ENCODE measurements around the gene ZNF135. TPM values are rescaled to one million over a fixed set of nuclear protein-coding genes. Genes with fewer than 3 reads are reported as not detected.

Gene ZNF135
- total and polyA plus RNA-seq, 8 donors: 3.3 to 32.6 (median 28.1) TPM

DNA sequence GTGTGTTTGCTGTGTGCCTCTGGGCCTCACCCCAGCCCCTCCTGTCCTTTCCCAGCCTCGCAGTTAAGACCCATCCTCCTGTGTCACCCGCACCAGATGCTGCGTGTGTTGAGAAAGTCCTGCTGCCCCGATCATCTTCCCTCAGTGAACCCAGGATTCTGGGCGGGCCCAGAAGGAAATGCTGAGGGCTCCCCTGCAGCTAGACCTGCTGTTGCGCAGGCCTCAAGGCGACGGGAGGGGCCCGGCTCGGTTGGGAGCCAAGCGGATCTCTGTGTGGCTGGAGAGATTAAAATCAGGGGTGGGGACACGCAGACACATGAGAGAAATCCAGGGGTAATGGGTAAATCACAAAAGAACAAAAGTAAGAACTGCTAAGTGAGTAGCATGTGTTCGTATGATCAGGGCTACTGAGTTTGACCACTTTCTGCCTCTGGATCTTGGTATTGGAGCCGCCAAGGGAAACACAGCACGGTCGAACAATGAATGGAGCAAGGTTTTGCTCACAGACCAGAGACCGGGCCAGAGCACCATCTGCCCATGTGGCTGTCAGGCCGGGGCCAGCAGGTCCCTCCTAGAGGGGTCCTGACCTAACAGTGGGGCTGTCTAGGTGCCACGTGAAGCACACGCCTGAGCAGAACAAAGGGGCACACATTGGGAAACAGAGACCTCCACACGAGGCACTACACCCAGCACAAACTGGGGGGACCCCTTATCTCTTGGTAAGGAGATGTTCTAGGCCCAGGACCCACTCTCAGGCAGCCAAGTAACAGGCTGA, 18.1 kb upstream of the ZNF135 start:
- no peak for ATAC-seq
- intact Hi-C loops (cut with DNase I): no loop called here
- Histone ChIP-seq H3K4me1 (no peaks in the 10 kb centered on the region), H3K27me3 (peaks cover 0 to 33% of the 10 kb centered on the region in 2 donors), H3K4me3 (no peak overlapping the region), H3K9me3 (peaks cover 0 to 96% of the 10 kb centered on the region in 2 donors), H3K36me3 (no peaks in the 10 kb centered on the region), H3K27ac (no peak overlapping the region)
- DNase-seq: no peak
- no peak for TF ChIP-seq CTCF (IDR thresholded peaks at IDR 0.05)

DNA sequence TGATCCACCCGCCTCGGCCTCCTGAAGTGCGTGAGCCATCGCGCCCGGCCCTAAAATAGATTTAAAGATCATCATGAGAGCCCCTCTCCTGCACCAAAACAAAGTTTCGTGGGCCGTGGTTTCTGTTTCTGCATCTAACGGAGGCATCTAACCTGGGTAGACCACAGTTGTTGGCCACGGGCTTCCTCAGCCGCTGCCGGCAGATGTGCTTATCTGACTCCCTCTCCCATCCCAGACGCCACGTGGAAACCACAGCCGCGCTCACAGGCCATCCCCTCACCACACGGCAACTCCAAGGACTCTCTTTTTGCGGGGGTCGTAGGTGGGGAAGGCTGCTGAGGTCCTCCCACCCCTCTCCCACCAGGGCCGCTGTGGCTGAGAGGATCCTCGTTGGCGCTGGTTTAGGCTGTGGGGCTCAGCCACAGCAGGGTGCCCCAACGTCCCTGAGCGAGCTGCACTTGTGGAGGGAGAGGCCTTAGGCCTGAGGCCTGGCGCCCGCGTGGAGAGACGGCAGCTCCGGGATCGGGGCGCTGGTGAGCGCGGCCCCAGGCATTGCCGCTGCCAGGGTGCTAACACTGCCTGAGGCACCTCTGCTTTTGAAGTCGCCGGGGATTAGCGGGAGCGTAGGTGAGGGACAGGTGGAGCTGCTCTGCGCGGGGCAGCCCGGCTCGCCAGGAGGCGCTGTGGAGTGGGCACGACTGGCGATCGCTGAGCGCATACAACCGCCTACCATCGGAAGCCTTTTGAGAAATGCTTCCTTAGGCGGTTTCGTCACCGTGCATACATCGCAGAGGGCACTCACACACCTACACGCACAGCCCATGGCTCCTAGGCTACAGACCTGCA, 16.4 kb upstream of the ZNF135 start:
- DNase-seq (no peak), ATAC-seq (no peak)
- TF ChIP-seq CTCF (IDR thresholded peaks at IDR 0.05): no peak

GRCh38 chr19:58044391-58044790, 14.7 kb upstream of the ZNF135 start:
- Histone ChIP-seq H3K4me3 (no peak overlapping the region), H3K4me1 (no peaks in the 10 kb centered on the region), H3K9me3 (peaks cover 0 to 98% of the 10 kb centered on the region in 2 donors), H3K27ac (no peak overlapping the region), H3K36me3 (no peaks in the 10 kb centered on the region), H3K27me3 (peaks cover 0 to 4% of the 10 kb centered on the region in 2 donors)
- TF ChIP-seq CTCF (IDR thresholded peaks at IDR 0.05): no peak
- no peak for DNase-seq
- intact Hi-C loops (cut with DNase I): no loop called here
- ATAC-seq: no peak

More for the DNA sequence above, 16.4 kb upstream of the ZNF135 start:
- intact Hi-C loops (cut with DNase I): no loop called here
- Histone ChIP-seq H3K27ac (no peak overlapping the region), H3K4me1 (no peaks in the 10 kb centered on the region), H3K36me3 (no peaks in the 10 kb centered on the region), H3K27me3 (peaks cover 0 to 20% of the 10 kb centered on the region in 2 donors), H3K9me3 (peaks cover 0 to 99% of the 10 kb centered on the region in 2 donors), H3K4me3 (no peak overlapping the region)

GRCh38 chr19:58044886-58045285, 14.2 kb upstream of the ZNF135 start:
- DNase-seq: peak in 1 of 4 donors; percentile 66

More at GRCh38 chr19:58044886-58045285, 14.2 kb upstream of the ZNF135 start:
- no peak for TF ChIP-seq CTCF (IDR thresholded peaks at IDR 0.05)
- Histone ChIP-seq H3K27me3 (peaks cover 0 to 4% of the 10 kb centered on the region in 2 donors), H3K9me3 (peaks cover 0 to 99% of the 10 kb centered on the region in 2 donors), H3K27ac (no peak overlapping the region), H3K4me1 (no peaks in the 10 kb centered on the region), H3K4me3 (no peak overlapping the region), H3K36me3 (no peaks in the 10 kb centered on the region)
- no peak for ATAC-seq
- intact Hi-C loops (cut with DNase I): no loop called here
